Stimulated activated CD4-positive, alpha-beta T cell treated with anti-CD3 and anti-CD28 coated beads, Interleukin-4, amount 100 ng/mL, for 48 hours (primary cell): ENCODE measurements around the gene FOXK2.

Experiments
- DNase-seq, 2 donors: peaks; one replicate each; pipeline ENCODE4 v3.0.0-alpha.2; 2020; ENCODE audit warnings: low read depth in 2 of 2

Gene FOXK2

GRCh38 chr17:82518826-82519810 lies at the start of gene FOXK2:
Gene FOXK2 (plus strand): TSS chr17:82519732. CDS start chr17:82519889, 157 bp downstream.
- DNase-seq = peak; percentile 88 to 90

GRCh38 chr17:82470065-82470464 lies 49.5 kb upstream of the FOXK2 start:
- DNase-seq = no peak

GRCh38 chr17:82474223-82475010 lies 45.1 kb upstream of the FOXK2 start:
- DNase-seq = no peak

GRCh38 chr17:82475458-82475857 lies 44.1 kb upstream of the FOXK2 start:
- no peak for DNase-seq

GRCh38 chr17:82477934-82478333 lies 41.6 kb upstream of the FOXK2 start:
- DNase-seq = no peak

- DNase-seq = no peak
These were observed 39.9 kb upstream of the FOXK2 start for GRCh38 chr17:82479602-82480001.

DNA sequence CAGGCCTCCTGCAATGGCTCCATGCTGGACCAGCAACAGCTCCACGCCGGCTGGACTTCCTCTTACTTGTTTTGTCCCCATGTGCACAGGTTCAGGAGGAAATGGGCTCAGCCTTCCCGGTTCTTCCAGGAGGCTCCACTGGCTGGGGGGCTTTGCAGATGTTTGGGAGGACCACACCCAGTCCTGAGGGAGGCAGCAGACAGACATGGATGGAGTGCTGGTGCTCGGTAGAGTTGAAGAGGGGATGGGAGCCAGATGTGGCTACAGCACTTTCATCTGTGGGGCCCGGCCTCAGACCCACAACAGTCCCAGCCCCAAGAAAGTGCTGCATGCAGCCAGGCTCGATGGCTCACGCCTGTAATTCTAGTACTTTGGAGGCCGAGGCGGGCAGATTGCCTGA lies 39.2 kb upstream of the FOXK2 start:
- DNase-seq = no peak

- no peak for DNase-seq
These were observed 36.3 kb upstream of the FOXK2 start for GRCh38 chr17:82483204-82483660.

DNA sequence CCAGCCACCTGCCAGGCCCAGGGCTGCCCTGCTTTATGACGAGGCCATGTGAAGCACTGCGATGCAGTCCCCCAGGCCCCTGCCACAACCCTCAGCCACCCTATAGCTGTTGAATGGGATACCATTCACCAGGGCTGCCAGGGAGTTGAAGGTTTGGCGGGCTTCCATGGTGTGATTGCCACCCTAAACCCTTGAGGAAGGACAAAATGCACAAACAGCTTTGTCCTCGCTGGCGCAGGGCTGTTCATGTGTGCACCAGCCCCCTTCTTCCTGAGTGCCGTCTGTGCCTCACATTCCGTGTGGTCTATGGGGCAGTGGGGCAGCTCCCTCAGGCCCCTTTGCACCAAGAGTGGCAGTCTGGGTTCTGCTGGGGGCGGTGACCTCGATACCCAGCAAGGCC lies 35.7 kb upstream of the FOXK2 start:
- no peak for DNase-seq

DNA sequence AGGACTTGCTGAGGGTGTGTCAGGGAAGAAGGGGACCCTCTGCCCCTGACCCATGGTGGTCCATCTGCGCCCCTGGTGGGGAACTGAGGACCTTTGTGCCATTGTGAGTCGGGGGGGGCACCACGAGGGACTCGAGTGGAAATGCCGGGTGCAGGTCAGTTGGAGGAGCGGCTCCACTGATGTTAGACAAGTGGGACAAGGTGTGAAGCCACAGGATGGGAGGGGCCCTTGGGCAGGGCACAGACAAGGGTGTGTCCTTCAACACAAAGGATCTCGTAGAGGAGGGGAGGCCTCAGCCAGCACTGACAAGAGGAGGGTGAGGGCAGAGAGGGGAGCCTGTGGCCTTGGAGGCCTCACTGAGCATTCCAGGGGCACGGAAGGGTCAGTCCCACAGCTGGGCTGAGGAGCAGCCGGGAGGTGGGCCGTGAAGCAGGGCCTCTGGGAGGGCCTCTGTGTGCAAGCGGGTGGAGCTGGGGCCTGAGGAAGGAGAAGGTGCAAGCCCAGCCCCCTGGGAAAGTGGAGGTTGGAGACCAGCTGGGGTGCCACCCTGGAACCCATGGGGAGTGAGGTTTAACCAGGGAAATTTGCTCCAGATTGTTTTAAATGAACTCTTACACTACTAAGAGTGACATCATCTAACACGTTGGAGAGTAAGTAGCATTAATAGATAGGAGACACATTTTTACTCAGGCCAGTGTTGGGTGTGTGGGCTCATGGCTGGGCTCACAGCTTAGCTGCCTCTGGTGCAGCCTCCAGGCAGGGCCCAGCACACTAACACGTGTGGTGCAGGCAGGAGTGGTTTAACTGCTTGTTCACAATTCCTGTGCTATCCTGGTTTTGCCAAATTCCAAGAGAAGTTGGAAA lies 33.1 kb upstream of the FOXK2 start:
- no peak for DNase-seq

- no peak for DNase-seq
These were observed 31.6 kb upstream of the FOXK2 start for GRCh38 chr17:82487910-82488309.

GRCh38 chr17:82489117-82489516 lies 30.4 kb upstream of the FOXK2 start:
- DNase-seq = no peak

DNA sequence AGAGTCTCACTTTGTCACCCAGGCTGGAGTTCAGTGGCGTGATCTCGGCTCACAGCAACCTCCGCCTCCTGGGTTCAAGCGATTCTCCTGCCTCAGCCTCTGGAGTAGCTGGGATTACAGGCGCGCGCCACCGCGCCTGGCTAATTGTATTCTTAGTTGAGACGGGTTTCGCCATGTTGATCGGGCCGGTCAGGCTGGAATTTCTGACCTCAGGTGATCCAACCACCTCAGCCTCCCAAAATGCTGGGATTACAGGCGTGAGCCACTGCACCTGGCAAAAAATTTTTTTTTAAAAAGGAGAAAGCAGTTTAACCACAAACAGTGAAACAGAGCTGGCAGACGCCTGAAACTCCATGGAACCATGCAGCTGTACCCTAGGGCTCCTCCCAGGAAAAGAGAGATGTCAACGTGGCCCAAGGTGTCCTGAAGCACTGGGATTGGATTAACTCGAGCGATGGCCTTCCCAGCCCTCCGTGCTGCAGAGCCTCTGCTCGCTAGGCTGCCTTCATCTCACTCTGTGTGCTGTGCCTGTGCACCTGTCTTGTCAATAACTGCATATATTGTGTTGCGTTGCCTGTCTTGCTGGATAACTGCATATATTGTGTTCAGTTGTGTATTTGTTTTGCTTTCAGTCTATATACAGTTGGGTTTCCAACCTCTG lies 29.6 kb upstream of the FOXK2 start:
- DNase-seq = no peak

GRCh38 chr17:82490512-82491195 lies 28.9 kb upstream of the FOXK2 start:
- DNase-seq = no peak

DNA sequence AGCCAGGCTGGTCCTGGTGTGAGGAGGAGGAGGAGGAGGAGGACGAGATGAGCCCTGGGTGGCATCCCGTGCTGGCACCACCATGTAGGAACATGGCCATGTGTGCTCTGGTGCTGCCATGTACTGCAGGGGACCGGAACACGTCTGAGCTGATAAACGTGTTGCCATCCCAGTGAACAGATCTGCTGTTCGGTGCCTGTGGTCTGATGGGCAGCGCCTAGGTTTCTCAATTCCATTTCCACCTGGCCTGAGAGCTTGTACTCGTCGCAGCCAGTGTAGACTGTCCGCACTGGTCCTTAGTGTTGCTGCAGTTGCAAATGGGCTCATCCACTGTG lies 28.4 kb upstream of the FOXK2 start:
- DNase-seq = no peak

DNA sequence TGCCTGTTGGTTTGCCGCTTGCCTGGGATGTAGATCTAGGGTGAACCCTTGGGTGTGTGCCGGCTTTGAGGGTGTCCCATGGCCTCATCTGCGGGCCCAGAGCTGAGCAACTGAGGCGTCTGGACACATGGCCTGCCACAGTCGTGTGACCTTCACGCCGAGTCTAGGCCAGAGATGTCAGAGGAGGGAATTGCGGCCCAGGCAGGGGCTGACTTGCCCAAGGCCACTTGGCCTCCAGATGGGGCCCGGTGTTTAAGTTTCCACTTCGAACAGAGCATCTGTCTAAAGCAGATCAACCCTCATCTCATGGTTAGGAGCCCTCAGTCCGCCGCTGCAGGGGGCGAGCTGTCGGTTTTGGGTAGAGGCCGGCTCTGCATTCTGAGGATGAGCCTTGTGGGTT lies 28.0 kb upstream of the FOXK2 start:
- no peak for DNase-seq

GRCh38 chr17:82492643-82493225 lies 26.8 kb upstream of the FOXK2 start:
- DNase-seq = no peak

DNA sequence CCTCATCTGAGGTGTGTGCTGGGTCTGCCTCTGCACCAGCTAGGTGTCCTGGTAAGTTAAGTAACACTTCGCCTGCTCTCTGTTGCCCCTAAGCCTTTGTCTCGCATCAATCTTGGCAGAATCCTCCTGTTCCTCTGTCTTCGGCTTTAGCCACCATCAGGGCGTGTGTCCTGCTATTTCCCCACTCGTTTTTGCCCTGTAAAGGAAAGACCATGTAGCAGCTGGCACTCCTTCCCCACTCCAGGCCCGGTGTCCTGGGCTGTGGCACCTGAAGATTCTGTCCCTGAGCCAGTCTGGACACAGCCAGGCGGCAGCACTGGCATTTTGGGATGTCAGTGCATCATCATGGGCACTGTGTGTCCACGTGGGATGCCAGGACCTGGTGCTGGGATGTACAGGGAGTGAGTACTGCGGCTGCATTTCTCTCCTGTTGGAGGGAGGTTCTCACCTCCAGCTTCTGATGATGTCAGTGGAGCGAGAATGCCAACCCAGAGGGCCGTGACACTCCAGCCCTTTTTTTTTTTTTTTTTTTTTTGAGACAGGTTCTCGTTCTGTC lies 26.2 kb upstream of the FOXK2 start:
- DNase-seq = no peak

DNA sequence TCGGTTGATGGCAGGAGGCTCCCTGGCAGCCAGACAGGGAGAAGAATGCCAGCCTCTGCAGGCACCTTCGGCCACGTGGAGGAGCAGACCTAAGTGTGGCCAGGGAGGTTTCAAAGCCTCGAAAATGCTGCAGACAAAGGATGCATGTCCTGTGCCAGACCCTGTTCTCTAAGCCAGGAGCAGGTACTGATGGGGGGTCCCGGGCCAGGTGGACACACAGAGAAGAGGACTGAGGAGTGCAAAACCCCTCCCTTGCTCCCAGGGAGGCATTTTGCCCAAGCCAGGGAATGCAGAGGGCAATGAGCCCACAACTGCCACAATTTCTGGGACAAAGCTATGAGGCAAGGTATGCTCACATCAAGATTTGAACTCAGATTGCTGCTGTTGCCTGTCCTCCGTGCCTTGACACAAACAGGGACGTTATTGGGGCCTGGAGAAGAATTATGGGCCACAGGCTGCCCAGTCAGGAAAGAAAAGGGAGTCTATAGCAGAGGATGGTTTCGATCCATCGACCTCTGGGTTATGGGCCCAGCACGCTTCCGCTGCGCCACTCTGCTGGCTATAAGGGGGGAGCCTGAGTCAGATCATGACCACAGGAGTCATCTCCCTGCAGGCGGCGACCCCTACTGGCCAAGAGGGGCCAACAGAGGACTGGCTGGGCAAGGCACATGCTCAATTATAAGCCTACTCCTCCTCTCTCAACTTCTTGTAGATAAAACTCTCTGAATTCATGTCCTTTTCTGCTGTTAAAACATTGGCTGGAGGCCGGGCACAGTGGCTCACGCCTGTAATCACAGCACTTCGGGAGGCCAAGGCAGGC lies 25.1 kb upstream of the FOXK2 start:
- DNase-seq = peak; percentile 82 to 83
